NCI-H1930 (cell line): ENCODE measurements around the gene BCKDHB.
"Not testable (repeated sequence)": the region's sequence is repeated elsewhere in the genome, so short reads cannot be mapped to it uniquely, and the experiment has no call there.

Experiments
- DNase-seq, 2 experiments: peaks; one replicate each; lab custom pipeline; 2025; lab: John Stamatoyannopoulos, UW

Gene BCKDHB

DNA sequence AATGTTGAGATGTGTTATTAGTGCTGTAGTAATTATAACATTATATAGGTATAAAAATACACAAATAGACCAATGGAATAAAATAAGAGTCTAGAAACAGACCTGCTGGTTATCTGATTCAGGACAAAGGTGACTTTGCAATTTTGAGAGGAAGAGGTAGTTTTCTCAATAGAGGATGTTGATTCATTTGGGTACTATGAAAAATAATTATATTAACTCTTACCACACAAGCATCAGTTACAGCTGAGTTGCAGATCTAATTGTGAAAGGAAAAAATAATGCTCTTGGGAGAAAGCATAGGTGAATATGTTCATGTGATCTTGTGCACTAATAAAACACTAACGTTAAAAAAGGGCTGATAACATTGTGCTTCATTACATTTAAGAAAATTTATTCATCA lies 103.0 kb downstream of the BCKDHB start:
- DNase-seq = no peak

DNA sequence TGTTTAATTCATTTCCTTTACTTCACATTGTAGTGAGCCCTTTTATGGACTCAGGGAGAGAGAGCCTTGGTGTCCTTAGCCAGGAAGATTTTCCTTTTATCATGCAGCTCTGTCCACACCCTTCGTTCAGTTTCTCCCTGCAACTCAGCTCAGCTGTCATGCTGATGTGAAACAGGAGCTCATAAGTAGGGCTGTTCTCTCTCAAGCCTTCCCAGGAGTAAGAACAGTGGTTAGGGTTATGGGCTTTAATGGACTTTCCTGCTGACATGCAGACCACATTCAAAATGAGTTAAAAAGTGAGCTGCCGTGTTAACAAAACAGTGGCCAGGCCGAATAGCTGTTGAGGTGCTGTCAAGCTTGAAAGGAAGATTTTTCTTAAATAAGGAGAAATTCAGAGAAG lies 104.1 kb downstream of the BCKDHB start:
- DNase-seq = no peak

- no peak for DNase-seq
Observed at GRCh38 chr6:80211286-80211685, 104.8 kb downstream of the BCKDHB start.

- DNase-seq = not testable (repeated sequence)
Observed at GRCh38 chr6:80211890-80212289, 105.4 kb downstream of the BCKDHB start.

GRCh38 chr6:80214436-80215022 lies 108.1 kb downstream of the BCKDHB start:
- DNase-seq = no peak

DNA sequence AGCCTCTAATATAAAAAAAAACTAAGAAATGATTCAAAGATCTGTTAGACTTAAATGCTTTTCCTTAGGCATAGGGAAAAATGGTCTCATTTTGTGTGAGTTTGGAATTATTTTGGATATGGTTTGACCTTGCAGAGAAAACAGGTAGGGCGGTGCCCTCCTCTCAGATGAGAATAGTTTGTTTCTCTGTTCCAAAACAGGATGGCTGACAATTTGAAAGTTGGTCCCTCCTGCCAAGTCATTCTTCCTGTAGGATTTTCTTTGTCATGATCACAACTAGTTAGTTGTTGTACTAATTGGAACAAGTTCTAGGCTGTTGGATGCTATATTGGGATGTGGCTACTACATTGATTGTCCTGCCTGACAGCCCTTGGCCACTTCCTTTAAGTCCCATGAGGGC lies 108.6 kb downstream of the BCKDHB start:
- no peak for DNase-seq

DNA sequence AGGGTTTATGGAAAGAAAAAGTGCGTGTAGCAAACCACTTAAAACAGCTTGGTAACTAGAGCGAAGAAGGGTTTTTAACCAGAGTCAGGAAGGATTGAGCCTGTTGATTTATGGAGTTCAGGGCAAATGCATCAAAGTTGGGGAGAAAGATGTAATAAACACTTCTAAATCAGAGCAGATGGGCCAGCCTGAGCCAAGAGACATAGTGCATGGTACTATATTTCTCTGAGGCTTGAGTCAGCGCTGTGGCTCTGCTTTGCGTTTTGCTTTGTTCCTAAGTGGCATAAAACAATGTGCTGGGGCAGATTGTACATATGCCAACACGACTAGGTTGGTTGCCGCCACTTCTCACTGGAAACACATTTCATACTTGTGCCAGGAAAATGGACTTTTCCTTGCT lies 111.3 kb downstream of the BCKDHB start:
- DNase-seq = no peak

- no peak for DNase-seq
Observed at GRCh38 chr6:80223743-80224212, 117.3 kb downstream of the BCKDHB start.

- DNase-seq = no peak
Observed at GRCh38 chr6:80226151-80226550, 119.7 kb downstream of the BCKDHB start.

GRCh38 chr6:80226699-80227098 lies 120.2 kb downstream of the BCKDHB start:
- DNase-seq = no peak

DNA sequence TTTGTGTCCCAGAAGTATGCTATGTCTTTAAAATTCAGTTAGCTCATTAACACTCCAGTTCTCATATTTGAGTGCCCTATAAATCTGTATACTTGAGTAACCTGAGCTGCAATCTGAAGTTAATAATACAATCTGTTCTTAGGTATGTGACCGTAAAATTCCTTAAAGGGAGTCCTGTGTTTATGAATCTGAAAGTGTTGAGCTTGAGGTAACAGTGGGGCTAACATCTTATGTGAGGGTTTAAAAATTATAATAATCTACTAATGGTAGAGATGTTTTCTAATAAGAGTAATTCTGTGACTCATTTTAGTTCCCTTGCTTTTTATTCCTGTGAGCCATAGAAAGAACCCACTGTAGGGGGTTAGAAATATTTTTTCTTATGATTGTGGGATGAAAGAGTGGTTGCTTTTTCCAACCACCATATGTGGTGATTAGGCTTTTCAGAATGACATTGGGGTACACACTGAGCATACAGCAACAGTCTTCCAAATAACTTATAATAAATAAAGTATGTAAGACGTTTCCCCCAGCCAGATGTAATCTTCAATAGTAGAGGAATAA lies 121.2 kb downstream of the BCKDHB start:
- no peak for DNase-seq

GRCh38 chr6:80233262-80233661 lies 126.8 kb downstream of the BCKDHB start:
- no peak for DNase-seq

DNA sequence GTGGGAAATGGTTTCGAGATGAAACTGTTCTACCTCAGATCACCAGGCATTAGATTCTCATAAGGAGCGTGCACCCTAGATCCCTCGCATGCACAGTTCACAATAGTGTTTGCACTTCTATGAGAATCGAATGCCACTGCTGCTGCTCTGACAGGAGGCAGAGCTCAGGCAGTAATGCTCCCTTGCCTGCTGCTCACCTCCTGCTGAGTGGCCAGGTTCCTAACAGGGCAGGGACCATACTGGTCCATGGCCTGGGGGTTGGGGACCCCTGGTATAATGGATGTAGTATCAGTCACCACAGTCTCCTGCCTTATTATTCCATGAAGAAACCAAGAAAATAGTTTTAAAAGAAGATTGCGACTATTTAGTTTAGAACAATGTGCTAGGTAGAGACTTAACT lies 127.5 kb downstream of the BCKDHB start:
- DNase-seq = no peak

GRCh38 chr6:80234401-80234800 lies 127.9 kb downstream of the BCKDHB start:
- no peak for DNase-seq

DNA sequence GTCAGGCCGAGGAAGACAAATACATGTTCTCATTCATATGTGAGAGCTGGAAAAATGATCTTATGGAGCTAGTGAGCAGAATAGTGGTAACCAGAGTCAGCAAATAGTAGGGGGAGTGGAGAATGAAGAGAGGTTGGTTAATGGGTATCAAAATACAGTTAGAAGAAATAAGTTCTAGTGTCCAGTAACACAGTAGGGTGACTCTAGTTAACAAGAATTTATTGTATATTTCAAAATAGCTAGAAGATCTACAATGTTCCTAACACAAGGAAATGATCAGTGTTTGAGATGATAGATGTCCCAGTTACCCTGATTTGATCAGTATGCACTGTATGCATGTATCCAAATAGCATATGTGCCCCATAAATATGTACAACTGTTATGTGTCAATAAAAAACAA lies 128.4 kb downstream of the BCKDHB start:
- DNase-seq = no peak

- no peak for DNase-seq
Observed at GRCh38 chr6:80235647-80236046, 129.2 kb downstream of the BCKDHB start.

DNA sequence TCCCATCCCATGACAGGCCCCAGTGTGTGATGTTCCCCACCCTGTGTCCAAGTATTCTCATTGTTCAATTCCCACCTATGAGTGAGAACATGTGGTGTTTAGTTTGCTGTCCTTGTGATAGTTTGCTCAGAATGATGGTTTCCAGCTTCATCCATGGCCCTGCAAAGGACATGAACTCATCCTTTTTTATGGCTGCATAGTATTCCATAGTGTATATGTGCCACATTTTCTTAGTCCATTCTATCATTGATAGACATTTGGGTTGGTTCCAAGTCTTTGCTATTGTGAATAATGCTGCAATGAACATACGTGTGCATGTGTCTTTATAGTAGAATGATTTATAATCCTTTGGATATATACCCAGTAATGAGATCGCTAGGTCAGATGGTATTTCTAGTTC lies 132.3 kb downstream of the BCKDHB start:
- DNase-seq = not testable (repeated sequence)

- no peak for DNase-seq
Observed at GRCh38 chr6:80245043-80245442, 138.6 kb downstream of the BCKDHB start.

DNA sequence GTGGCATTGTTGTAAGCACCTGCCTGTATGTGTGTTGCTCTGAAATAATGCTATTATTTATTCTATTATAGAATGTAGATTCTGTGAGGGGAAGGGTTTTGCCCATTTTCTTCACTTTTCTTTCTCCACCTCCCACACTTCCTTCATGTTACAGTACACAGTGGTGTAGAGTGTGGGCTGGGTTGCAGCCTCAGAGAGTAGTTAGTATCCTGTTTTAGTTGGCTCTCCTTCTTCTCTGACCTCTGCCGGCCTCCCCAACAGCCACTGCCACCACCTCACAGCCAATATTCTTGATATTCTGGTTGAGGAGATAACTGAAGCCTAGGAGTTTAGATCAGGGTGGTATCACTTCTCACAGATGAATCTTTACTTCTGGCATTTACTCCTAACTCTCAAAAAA lies 143.4 kb downstream of the BCKDHB start:
- DNase-seq = no peak

DNA sequence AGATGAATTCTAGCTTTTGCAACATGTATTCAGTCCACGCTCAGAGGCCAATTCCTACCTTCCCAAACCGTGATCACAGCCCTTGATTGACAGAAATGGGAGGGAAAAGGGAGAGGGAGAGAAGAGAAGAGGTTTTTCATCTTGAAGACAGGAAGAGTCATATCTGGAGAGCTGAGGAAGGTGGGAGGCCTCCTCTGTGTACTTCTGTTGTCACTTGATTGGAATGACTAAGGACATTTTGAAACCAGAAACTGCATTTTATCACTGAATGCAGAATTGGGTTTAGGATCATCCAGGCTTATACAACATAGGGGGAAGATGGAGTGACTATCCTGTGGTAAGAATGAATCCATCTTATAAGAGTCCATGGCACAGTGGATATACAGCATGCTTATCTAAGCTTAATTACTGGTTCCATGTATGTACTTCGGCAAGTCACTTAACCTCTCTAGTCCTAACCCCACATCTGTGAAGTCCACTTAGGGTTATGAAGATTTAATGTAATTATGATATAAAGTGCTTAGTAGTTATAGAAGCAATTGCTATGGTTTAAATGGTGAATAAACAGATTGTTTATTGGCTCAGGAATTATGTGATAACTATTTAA lies 144.0 kb downstream of the BCKDHB start:
- no peak for DNase-seq

- no peak for DNase-seq
Observed at GRCh38 chr6:80251321-80251720, 144.8 kb downstream of the BCKDHB start.

DNA sequence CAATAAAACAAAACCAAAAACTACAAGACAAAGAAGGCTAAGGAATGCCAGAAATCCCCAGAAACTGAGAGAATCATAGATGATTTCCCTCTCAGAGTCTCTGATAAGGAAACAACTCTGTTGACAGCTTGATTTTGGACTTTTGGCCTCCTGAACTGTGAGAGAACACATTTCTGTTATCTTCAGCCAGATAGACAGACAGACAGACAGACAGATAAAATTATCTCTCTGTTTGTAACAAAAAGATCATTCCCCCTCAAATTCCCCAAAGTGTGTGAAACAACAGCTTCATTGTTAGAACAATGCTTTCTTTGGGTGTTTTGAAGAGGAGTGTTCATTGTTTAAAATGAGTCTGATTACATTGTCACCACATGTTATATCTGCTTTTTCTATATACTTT lies 148.2 kb downstream of the BCKDHB start:
- no peak for DNase-seq

- DNase-seq = no peak
Observed at GRCh38 chr6:80256691-80257090, 150.2 kb downstream of the BCKDHB start.

- no peak for DNase-seq
Observed at GRCh38 chr6:80259118-80259517, 152.6 kb downstream of the BCKDHB start.
